IMR-90 (cell line): ENCODE data around the gene SIRT2. TPM values are rescaled to one million over a fixed set of nuclear protein-coding genes. Genes with fewer than 3 reads are reported as not detected.

Source experiments
- ATAC-seq: fragments of 200-7000 bp; cut with Tn5 transposase; 2 replicates; pipeline ENCODE4 v1.9.1; 2020; ENCODE audit warnings: low read depth, mild to moderate bottlenecking, moderate library complexity
- BruUV-seq: library from RNA; stranded (reverse); fragments of 400-500 nt; replicated peaks from 2 replicates; lab custom pipeline; 2021; lab: Mats Ljungman, UMichigan
- CTCF ChIA-PET: fragments of 300-600 bp; formaldehyde crosslinking; extraction: SDS; loops from one replicate; lab custom pipeline; 2021; ENCODE audit warnings: antibody characterized with exemption; lab: Yijun Ruan, JAX
- POLR2A ChIA-PET: fragments of 300-600 bp; sonication (Branson Sonifier 250); formaldehyde crosslinking; loops from one replicate; lab custom pipeline; 2022; ENCODE audit warnings: antibody characterized with exemption; ENCODE audit not compliant: unreplicated experiment; lab: Charles Lee
- DNase-seq: peaks from one replicate; pipeline ENCODE4 v3.0.0; 2013
- H2AFZ ChIP-seq: replicated peaks from 2 replicates; pipeline ENCODE3; 2013; ENCODE audit warnings: low read length, mild to moderate bottlenecking; ENCODE audit not compliant: poor library complexity
- H2AK5ac ChIP-seq: 2 replicates; pipeline ENCODE4 v1.6.1; 2013; ENCODE audit warnings: low read depth, low read length, inconsistent platforms
- H2AK9ac ChIP-seq: replicated peaks from 2 replicates; pipeline ENCODE3; 2013; ENCODE audit warnings: mild to moderate bottlenecking, low read depth, low read length, moderate library complexity; ENCODE audit not compliant: poor library complexity
- H2BK120ac ChIP-seq: 2 replicates; pipeline ENCODE4 v1.6.1; 2013; ENCODE audit warnings: low read depth, low read length, inconsistent platforms
- H2BK15ac ChIP-seq: 3 replicates; pipeline ENCODE4 v1.6.1; 2013; ENCODE audit warnings: low read depth, low read length, inconsistent platforms
- H2BK20ac ChIP-seq: 2 replicates; pipeline ENCODE4 v1.6.1; 2013; ENCODE audit warnings: low read depth, mild to moderate bottlenecking, inconsistent platforms, low read length, moderate library complexity
- H2BK5ac ChIP-seq: 2 replicates; pipeline ENCODE4 v1.6.1; 2013; ENCODE audit warnings: mild to moderate bottlenecking, low read depth, low read length, inconsistent platforms; ENCODE audit not compliant: poor library complexity, severe bottlenecking
- H3K14ac ChIP-seq: replicated peaks from 2 replicates; pipeline ENCODE4 v1.6.1; 2013; ENCODE audit warnings: low read depth, low read length, inconsistent platforms
- H3K18ac ChIP-seq: 2 replicates; pipeline ENCODE4 v1.6.1; 2013; ENCODE audit warnings: low read depth, low read length, control low read depth
- H3K23ac ChIP-seq: 2 replicates; pipeline ENCODE4 v1.6.1; 2013; ENCODE audit warnings: low read depth, low read length, inconsistent platforms
- H3K27ac ChIP-seq: 2 replicates; pipeline ENCODE4 v1.5.1; 2013; ENCODE audit warnings: mild to moderate bottlenecking, control low read depth, low read length; ENCODE audit not compliant: insufficient read depth
- H3K27me3 ChIP-seq: 2 replicates; pipeline ENCODE4 v1.6.1; 2013; ENCODE audit warnings: low read length; ENCODE audit not compliant: control insufficient read depth, insufficient read depth
- H3K36me3 ChIP-seq: 2 replicates; pipeline ENCODE4 v1.6.1; 2013; ENCODE audit warnings: low read length, mixed read lengths; ENCODE audit not compliant: control insufficient read depth, insufficient read depth
- H3K4ac ChIP-seq: 2 replicates; pipeline ENCODE4 v1.6.1; 2013; ENCODE audit warnings: low read depth, low read length, inconsistent platforms
- H3K4me1 ChIP-seq: 2 replicates; pipeline ENCODE4 v1.6.1; 2013; ENCODE audit warnings: low read length, mixed read lengths; ENCODE audit not compliant: control insufficient read depth, insufficient read depth
- H3K4me2 ChIP-seq: 2 replicates; pipeline ENCODE4 v1.6.1; 2013; ENCODE audit warnings: low read depth, mild to moderate bottlenecking, control low read depth, low read length, moderate library complexity
- H3K4me3 ChIP-seq: 2 replicates; pipeline ENCODE4 v1.5.1; 2013; ENCODE audit warnings: low read depth, mild to moderate bottlenecking, control low read depth, low read length, moderate library complexity; ENCODE audit not compliant: insufficient read depth
- H3K56ac ChIP-seq: 2 replicates; pipeline ENCODE4 v1.6.1; 2013; ENCODE audit warnings: low read length, inconsistent platforms; ENCODE audit not compliant: insufficient read depth; ENCODE audit errors: extremely low read depth
- H3K79me1 ChIP-seq, 2 experiments: 2 replicates each; pipeline ENCODE4 v1.6.1; 2013; ENCODE audit warnings: low read length in 2 of 2, inconsistent platforms in 1 of 2, low read depth in 1 of 2
- H3K9ac ChIP-seq: 2 replicates; pipeline ENCODE4 v1.6.1; 2013; ENCODE audit warnings: low read depth, low read length, control low read depth
- H3K9me1 ChIP-seq: 2 replicates; pipeline ENCODE4 v1.6.1; 2013; ENCODE audit warnings: low read length, inconsistent platforms; ENCODE audit not compliant: insufficient read depth
- H3K9me3 ChIP-seq: 2 replicates; pipeline ENCODE4 v1.6.1; 2013; ENCODE audit warnings: low read length; ENCODE audit not compliant: control insufficient read depth, insufficient read depth
- H4K20me1 ChIP-seq: 2 replicates; pipeline ENCODE4 v1.6.1; 2013; ENCODE audit warnings: low read length, inconsistent platforms; ENCODE audit not compliant: insufficient read depth
- H4K5ac ChIP-seq: 2 replicates; pipeline ENCODE4 v1.6.1; 2013; ENCODE audit warnings: mild to moderate bottlenecking, low read depth, low read length, control low read depth
- H4K8ac ChIP-seq, 2 experiments: 2 replicates each; pipeline ENCODE4 v1.6.1; 2013; ENCODE audit warnings: low read depth in 2 of 2, low read length in 2 of 2, control low read depth in 1 of 2, inconsistent platforms in 1 of 2
- H4K91ac ChIP-seq: 2 replicates; pipeline ENCODE4 v1.6.1; 2013; ENCODE audit warnings: low read depth, low read length, inconsistent platforms; ENCODE audit not compliant: insufficient read depth
- BHLHE40 ChIP-seq: fragments of 150-350 bp; IDR thresholded peaks from 2 replicates; pipeline ENCODE4 v1.6.1; 2016; ENCODE audit warnings: mild to moderate bottlenecking, low read depth, low read length
- CEBPB ChIP-seq: IDR thresholded peaks from 2 replicates; pipeline ENCODE4 v1.6.1; 2012; ENCODE audit warnings: low read depth, low read length, improper control_type of control experiment
- CHD1 ChIP-seq: IDR thresholded peaks from 2 replicates; pipeline ENCODE4 v1.6.1; 2012; ENCODE audit warnings: low read depth, low read length, improper control_type of control experiment
- CTCF ChIP-seq: conservative IDR thresholded peaks from 2 replicates; pipeline ENCODE4 v1.5.1; 2012; ENCODE audit warnings: mild to moderate bottlenecking, low read depth, low read length, improper control_type of control experiment
- ELK1 ChIP-seq: fragments of 150-350 bp; IDR thresholded peaks from 2 replicates; pipeline ENCODE4 v1.6.1; 2016; ENCODE audit warnings: low read depth, mild to moderate bottlenecking, low read length, moderate library complexity, borderline replicate concordance
- FOS ChIP-seq: fragments of 150-350 bp; IDR thresholded peaks from 2 replicates; pipeline ENCODE4 v1.6.1; 2016; ENCODE audit warnings: low read depth, low read length
- MAFK ChIP-seq: IDR thresholded peaks from 2 replicates; pipeline ENCODE4 v1.6.1; 2012; ENCODE audit warnings: low read depth, low read length, improper control_type of control experiment
- MAZ ChIP-seq: IDR thresholded peaks from 2 replicates; pipeline ENCODE4 v1.6.1; 2012; ENCODE audit warnings: low read depth, mild to moderate bottlenecking, low read length, improper control_type of control experiment, moderate library complexity, borderline replicate concordance
- MXI1 ChIP-seq: IDR thresholded peaks from 2 replicates; pipeline ENCODE4 v1.6.1; 2012; ENCODE audit warnings: low read depth, mild to moderate bottlenecking, low read length, moderate library complexity, borderline replicate concordance
- NFE2L2 ChIP-seq: fragments of 150-350 bp; IDR thresholded peaks from 2 replicates; pipeline ENCODE4 v1.6.1; 2016; ENCODE audit warnings: low read depth, mild to moderate bottlenecking, low read length
- POLR2A ChIP-seq: IDR thresholded peaks from 2 replicates; pipeline ENCODE4 v1.6.1; 2012; ENCODE audit warnings: mild to moderate bottlenecking, low read depth, low read length
- RAD21 ChIP-seq: IDR thresholded peaks from 2 replicates; pipeline ENCODE4 v1.6.1; 2012; ENCODE audit warnings: low read length, improper control_type of control experiment
- RCOR1 ChIP-seq: IDR thresholded peaks from 2 replicates; pipeline ENCODE4 v1.6.1; 2012; ENCODE audit warnings: mild to moderate bottlenecking, low read length, improper control_type of control experiment; ENCODE audit not compliant: insufficient replicate concordance
- RFX5 ChIP-seq: IDR thresholded peaks from 2 replicates; pipeline ENCODE4 v1.8.0; 2012; ENCODE audit warnings: low read depth, mild to moderate bottlenecking, low read length, moderate library complexity
- SMC3 ChIP-seq: fragments of 150-350 bp; IDR thresholded peaks from 2 replicates; pipeline ENCODE4 v1.6.1; 2016; ENCODE audit warnings: low read depth, mild to moderate bottlenecking, antibody characterized with exemption, low read length, moderate library complexity
- USF2 ChIP-seq: fragments of 150-350 bp; IDR thresholded peaks from 2 replicates; pipeline ENCODE4 v1.6.1; 2017; ENCODE audit warnings: mild to moderate bottlenecking, antibody characterized with exemption, low read length, low read depth
- WGBS, 2 experiments: methylation state at CpG; one replicate each; pipeline versions ENCODE4 v1.1.5 to v1.1.7; 2013; ENCODE audit warnings: missing lambda C conversion rate in 2 of 2; ENCODE audit not compliant: insufficient read length in 1 of 2; ENCODE audit errors: extremely low coverage in 2 of 2; 5-methylcytosine and 5-hydroxymethylcytosine counted together
- dilution Hi-C: fragments of 300-500 bp; cut with HindIII; formaldehyde crosslinking; loops from one replicate; pipeline ENCODE4 v1.14.3; 2018; ENCODE audit warnings: low sequenced_read_pairs; ENCODE audit not compliant: unreplicated experiment
- in situ Hi-C: fragments of 300-500 bp; cut with MboI; formaldehyde crosslinking; loops from 3 replicates; pipeline ENCODE4 v1.14.3; 2019; ENCODE audit warnings: low sequenced_read_pairs, inconsistent platforms, mixed read lengths
- intact Hi-C: fragments of 100-400 bp; cut with micrococcal nuclease; formaldehyde crosslinking; loops from 2 replicates; pipeline ENCODE4 v1.10.0; 2022
- polyA plus RNA-seq, 3 experiments: library from polyadenylated mRNA; depleted of rRNA; stranded (reverse); fragments of >200 nt; gene quantifications; 2 replicates each; pipeline ENCODE4 v1.2.3, GENCODE V29; 2012; ENCODE audit warnings: low replicate concordance in 1 of 3
- total RNA-seq: library from RNA; depleted of rRNA; stranded (reverse); fragments of >200 nt; gene quantifications from 2 replicates; pipeline ENCODE4 v1.2.3, GENCODE V29; 2012

Gene SIRT2
- total and polyA plus RNA-seq, 2 of the 4 experiments (the other 2 are of a cell fraction), result 43.0 to 50.0 TPM

GRCh38 chr19:38905620-38906019, 6.2 kb upstream of the SIRT2 start:
- Histone ChIP-seq H3K4me3 (no peak overlapping the region), H4K8ac (no peak overlapping the region), H3K27me3 (no peaks in the 10 kb centered on the region), H3K23ac (no peak overlapping the region), H3K9me1 (no peaks in the 10 kb centered on the region; the same call in 1 of the 2 replicates), H3K56ac (no peak overlapping the region), H3K14ac (no peak overlapping the region), H2BK120ac (no peak overlapping the region), H3K4me2 (no peak overlapping the region), H3K18ac (no peak overlapping the region), H2BK5ac (no peak overlapping the region), H2BK15ac (no peak overlapping the region), H3K79me1 (peaks cover 5 to 20% of the 10 kb centered on the region in 2 experiments; a peak in 3 of 4 replicates), H2AK5ac (no peak overlapping the region), H2BK20ac (no peak overlapping the region), H3K4ac (no peak overlapping the region), H4K91ac (no peak overlapping the region), H2AK9ac (no peak overlapping the region), H3K9ac (no peak overlapping the region), H3K27ac (no peak overlapping the region), H3K4me1 (no peaks in the 10 kb centered on the region), H3K36me3 (peaks cover 25% of the 10 kb centered on the region), H3K9me3 (no peaks in the 10 kb centered on the region; the same call in 1 of the 2 replicates), H4K20me1 (no peaks in the 10 kb centered on the region; the same call in 1 of the 2 replicates), H2AFZ (no peak overlapping the region), H4K5ac (no peak overlapping the region)
- TF ChIP-seq RFX5 (no peak), POLR2A (no peak), MAZ (no peak), USF2 (no peak), RAD21 (no peak), BHLHE40 (no peak), MAFK (no peak), FOS (no peak), NFE2L2 (no peak), CHD1 (no peak), CTCF (no peak), CEBPB (no peak), SMC3 (no peak), RCOR1 (no peak), ELK1 (no peak), MXI1 (no peak)
- intact Hi-C loops (no loop called here), in situ Hi-C loops (loop anchor here (25.0 kb wide), 1 partner anchor 168 kb away; the partner anchor contains the start of gene CAPN12), dilution Hi-C loops (no loop called here)
- no CpG with 5 or more reads among the region's 4 CpGs for WGBS, 2 experiments
- ChIA-PET POLR2A (no interaction called here), CTCF (interaction anchor here (0.5 kb wide), 1 partner anchor 161 kb away, joined by 3 read pairs; no protein-coding TSS in a partner anchor)
- no peak for DNase-seq
- no peak for ATAC-seq
- BruUV-seq, result no TSS peak
